Frontal cortex (tissue), 4 donors: ENCODE data around the gene PTPRB. TPM values are rescaled to one million over a fixed set of nuclear protein-coding genes. Genes with fewer than 3 reads are reported as not detected.

Source experiments
- DNase-seq, 2 donors: peaks; one replicate each; pipeline ENCODE4 v3.0.0; 2012; ENCODE audit warnings: low spot score in 2 of 2
- FAIRE-seq: peaks from 2 replicates; lab custom pipeline; 2012; peaks lifted over from hg19 to GRCh38; lab: Jason Lieb, UNC
- total RNA-seq: library from RNA; depleted of rRNA; stranded (reverse); fragments of >200 nt; gene quantifications from one replicate; pipeline ENCODE4 v1.2.3, GENCODE V29; 2014
- donor health status: control.
- donor health status: control.
- donor health status: control.

Gene PTPRB
- total RNA-seq, 1 donor from 2014 or later = 4.5 TPM

- FAIRE-seq (no peak), DNase-seq (no peak)
These were observed 30.1 kb downstream of the PTPRB start for GRCh38 chr12:70607107-70607506.

- no peak for FAIRE-seq
- no peak for DNase-seq
These were observed 31.3 kb downstream of the PTPRB start for GRCh38 chr12:70605976-70606375.

GRCh38 chr12:70604662-70605061 lies 32.6 kb downstream of the PTPRB start:
- FAIRE-seq = no peak
- no peak for DNase-seq

- FAIRE-seq (no peak), DNase-seq (no peak)
These were observed 34.2 kb downstream of the PTPRB start for GRCh38 chr12:70603044-70603443.

- peak; percentile 10 for FAIRE-seq
- DNase-seq = no peak
These were observed 38.6 kb downstream of the PTPRB start for GRCh38 chr12:70598467-70599193.

GRCh38 chr12:70592664-70593063 lies 44.6 kb downstream of the PTPRB start:
- DNase-seq = no peak
- FAIRE-seq = no peak

GRCh38 chr12:70590549-70591226 lies 46.5 kb downstream of the PTPRB start:
- FAIRE-seq = no peak
- no peak for DNase-seq

GRCh38 chr12:70590051-70590450 lies 47.2 kb downstream of the PTPRB start:
- no peak for FAIRE-seq
- peak in 1 of 2 donors; percentile 20 for DNase-seq

- no peak for DNase-seq
- FAIRE-seq = no peak
These were observed 52.9 kb downstream of the PTPRB start for GRCh38 chr12:70584332-70584731.

- DNase-seq (no peak), FAIRE-seq (no peak)
These were observed 54.0 kb downstream of the PTPRB start for GRCh38 chr12:70583251-70583650.

GRCh38 chr12:70581208-70581607 lies 56.0 kb downstream of the PTPRB start:
- FAIRE-seq = no peak
- no peak for DNase-seq

GRCh38 chr12:70577283-70577634 lies 60.0 kb downstream of the PTPRB start:
- FAIRE-seq (peak; percentile 10), DNase-seq (no peak)

- DNase-seq = peak; percentile 22 to 45
- peak; percentile 96 for FAIRE-seq
These were observed 60.6 kb downstream of the PTPRB start for GRCh38 chr12:70576341-70577282.

- FAIRE-seq (no peak), DNase-seq (no peak)
These were observed 65.4 kb downstream of the PTPRB start for GRCh38 chr12:70571705-70572268.

- FAIRE-seq (no peak), DNase-seq (no peak)
These were observed 66.2 kb downstream of the PTPRB start for GRCh38 chr12:70571029-70571428.

GRCh38 chr12:70561550-70561949 lies 75.7 kb downstream of the PTPRB start:
- no peak for DNase-seq
- no peak for FAIRE-seq

GRCh38 chr12:70560671-70561070 lies 76.6 kb downstream of the PTPRB start:
- no peak for FAIRE-seq
- no peak for DNase-seq

GRCh38 chr12:70559390-70559789 lies 77.8 kb downstream of the PTPRB start:
- no peak for FAIRE-seq
- DNase-seq = no peak

- peak in 1 of 2 donors; percentile 19 for DNase-seq
- FAIRE-seq = peak; percentile 62
These were observed 79.5 kb downstream of the PTPRB start for GRCh38 chr12:70557583-70558191.
